ENCODE results near the gene ZNF609. TPM values are rescaled to one million over a fixed set of nuclear protein-coding genes. Genes with fewer than 3 reads are reported as not detected.
"Not testable (repeated sequence)": the region's sequence is repeated elsewhere in the genome, so short reads cannot be mapped to it uniquely, and the experiment has no call there.

ZNF609 gene
- total and polyA plus RNA-seq, 4 donors, result 8.1 to 54.2 (median 22.0) TPM

DNA sequence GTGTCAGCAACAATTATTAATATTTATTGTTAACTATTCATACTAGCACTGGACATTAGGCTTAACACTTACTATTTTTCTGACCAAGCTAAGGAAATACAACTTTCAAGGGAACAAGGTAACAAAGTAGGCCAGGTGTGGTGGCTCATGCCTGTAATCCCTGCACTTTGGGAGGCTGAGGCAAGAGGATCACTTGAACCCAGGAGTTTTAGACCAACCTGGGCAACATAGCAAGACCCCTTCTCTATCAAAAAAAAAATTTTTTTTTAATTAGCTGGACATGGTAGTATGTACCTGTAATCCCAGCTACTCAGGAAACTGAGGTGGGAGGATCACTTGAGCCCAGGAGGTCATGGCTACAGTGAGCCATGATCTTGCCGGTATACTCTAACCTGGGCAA lies 183.3 kb downstream of the ZNF609 start:
- peaks cover 0 to 6% (median 2%) of the 10 kb centered on the region in 5 donors for H3K4me1 ChIP-seq (ENCODE audit: control insufficient read depth in 5 of 5, insufficient read depth in 5 of 5, low read length in 5 of 5)
- H3K27ac ChIP-seq (ENCODE audit: low read depth in 1 of 2, low read length in 1 of 2), result no peak overlapping the region
- 97 to 100% methylated on average over 1 of the region's 1 CpG for WGBS, 2 donors

GRCh38 chr15:64644811-64645210 lies 184.4 kb downstream of the ZNF609 start:
- not testable (repeated sequence) for DNase-seq; H3K4me3 ChIP-seq; H3K9ac ChIP-seq (ENCODE audit: insufficient read depth in 1 of 2, low read length in 2 of 2); H3K27me3 ChIP-seq (ENCODE audit: control insufficient read depth in 3 of 3, insufficient read depth in 3 of 3, low read length in 2 of 3); H3K36me3 ChIP-seq (ENCODE audit: control insufficient read depth in 4 of 4, insufficient read depth in 4 of 4, low read length in 4 of 4); H3K27ac ChIP-seq (ENCODE audit: low read depth in 1 of 2, low read length in 1 of 2); ATAC-seq (ENCODE audit: insufficient read depth, low FRiP score); H3K9me3 ChIP-seq (ENCODE audit: control insufficient read depth in 4 of 4, insufficient read depth in 3 of 4, low read length in 3 of 4); H3K4me1 ChIP-seq (ENCODE audit: control insufficient read depth in 5 of 5, insufficient read depth in 5 of 5, low read length in 5 of 5)

More for the DNA sequence above, 183.3 kb downstream of the ZNF609 start:
- H3K4me3 ChIP-seq, result no peak overlapping the region
- DNase-seq (no peak), ATAC-seq (ENCODE audit: insufficient read depth, low FRiP score) (no peak)
- H3K36me3 ChIP-seq (ENCODE audit: control insufficient read depth in 4 of 4, insufficient read depth in 4 of 4, low read length in 4 of 4), result peaks cover 0 to 3% (median 0%) of the 10 kb centered on the region in 4 donors
- no peaks in the 10 kb centered on the region for H3K9me3 ChIP-seq (ENCODE audit: control insufficient read depth in 4 of 4, insufficient read depth in 3 of 4, low read length in 3 of 4)
- H3K9ac ChIP-seq (ENCODE audit: insufficient read depth in 1 of 2, low read length in 2 of 2), result no peak overlapping the region
- TF ChIP-seq, protein P1, sequence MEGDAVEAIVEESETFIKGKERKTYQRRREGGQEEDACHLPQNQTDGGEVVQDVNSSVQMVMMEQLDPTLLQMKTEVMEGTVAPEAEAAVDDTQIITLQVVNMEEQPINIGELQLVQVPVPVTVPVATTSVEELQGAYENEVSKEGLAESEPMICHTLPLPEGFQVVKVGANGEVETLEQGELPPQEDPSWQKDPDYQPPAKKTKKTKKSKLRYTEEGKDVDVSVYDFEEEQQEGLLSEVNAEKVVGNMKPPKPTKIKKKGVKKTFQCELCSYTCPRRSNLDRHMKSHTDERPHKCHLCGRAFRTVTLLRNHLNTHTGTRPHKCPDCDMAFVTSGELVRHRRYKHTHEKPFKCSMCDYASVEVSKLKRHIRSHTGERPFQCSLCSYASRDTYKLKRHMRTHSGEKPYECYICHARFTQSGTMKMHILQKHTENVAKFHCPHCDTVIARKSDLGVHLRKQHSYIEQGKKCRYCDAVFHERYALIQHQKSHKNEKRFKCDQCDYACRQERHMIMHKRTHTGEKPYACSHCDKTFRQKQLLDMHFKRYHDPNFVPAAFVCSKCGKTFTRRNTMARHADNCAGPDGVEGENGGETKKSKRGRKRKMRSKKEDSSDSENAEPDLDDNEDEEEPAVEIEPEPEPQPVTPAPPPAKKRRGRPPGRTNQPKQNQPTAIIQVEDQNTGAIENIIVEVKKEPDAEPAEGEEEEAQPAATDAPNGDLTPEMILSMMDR (IDR thresholded peaks at IDR 0.05; ENCODE audit: control extremely low read depth, extremely low read depth), result no peak
- H3K27me3 ChIP-seq (ENCODE audit: control insufficient read depth in 3 of 3, insufficient read depth in 3 of 3, low read length in 2 of 3), result no peaks in the 10 kb centered on the region

DNA sequence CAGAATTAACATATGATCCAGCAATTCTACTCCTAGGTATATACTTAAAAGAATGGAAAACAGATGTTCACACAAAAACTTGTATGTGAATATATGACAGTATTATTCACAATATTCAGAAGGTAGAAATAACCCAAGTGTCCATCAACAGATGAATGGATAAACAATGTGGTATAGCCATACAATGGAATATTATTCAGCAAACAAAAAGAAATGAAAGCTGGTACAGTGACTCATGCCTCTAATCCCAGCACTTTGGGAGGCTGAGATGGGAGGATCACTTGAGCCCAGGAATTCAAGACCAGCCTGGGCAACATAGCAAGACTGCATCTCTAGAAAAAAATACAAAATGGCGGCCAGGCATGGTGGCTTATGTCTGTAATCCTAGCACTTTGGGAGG lies 185.6 kb downstream of the ZNF609 start:
- H3K36me3 ChIP-seq (ENCODE audit: control insufficient read depth in 4 of 4, insufficient read depth in 4 of 4, low read length in 4 of 4), result no peaks in the 10 kb centered on the region
- H3K4me1 ChIP-seq (ENCODE audit: control insufficient read depth in 5 of 5, insufficient read depth in 5 of 5, low read length in 5 of 5), result no peaks in the 10 kb centered on the region
- no peak for ATAC-seq (ENCODE audit: insufficient read depth, low FRiP score)
- TF ChIP-seq, protein P1 (IDR thresholded peaks at IDR 0.05; ENCODE audit: control extremely low read depth, extremely low read depth), result no peak
- no peaks in the 10 kb centered on the region for H3K9me3 ChIP-seq (ENCODE audit: control insufficient read depth in 4 of 4, insufficient read depth in 3 of 4, low read length in 3 of 4)
- H3K9ac ChIP-seq (ENCODE audit: insufficient read depth in 1 of 2, low read length in 2 of 2), result no peak overlapping the region
- WGBS, 2 donors, result 100% methylated on average over 1 of the region's 1 CpG
- no peak overlapping the region for H3K4me3 ChIP-seq
- DNase-seq, result no peak
- no peaks in the 10 kb centered on the region for H3K27me3 ChIP-seq (ENCODE audit: control insufficient read depth in 3 of 3, insufficient read depth in 3 of 3, low read length in 2 of 3)
- no peak overlapping the region for H3K27ac ChIP-seq (ENCODE audit: low read depth in 1 of 2, low read length in 1 of 2)

DNA sequence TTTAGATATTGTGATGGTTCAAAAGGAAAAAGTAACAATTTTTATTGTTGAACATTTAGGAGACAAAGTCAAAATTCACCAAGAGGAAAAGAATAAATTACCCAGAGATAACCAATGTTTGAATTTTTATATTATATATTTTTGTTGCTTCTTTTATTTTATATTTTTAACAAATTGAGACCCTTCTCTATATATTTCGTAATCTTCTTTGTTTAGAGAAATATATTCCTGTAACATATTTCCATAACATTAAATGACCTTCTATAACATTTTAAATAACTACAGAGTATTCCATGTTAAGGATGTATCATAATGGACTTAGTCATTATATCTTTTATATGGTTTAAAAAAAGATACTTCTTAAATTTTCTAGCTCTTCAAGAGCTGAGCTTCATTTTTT lies 187.0 kb downstream of the ZNF609 start:
- Histone ChIP-seq H3K27me3 (ENCODE audit: control insufficient read depth in 3 of 3, insufficient read depth in 3 of 3, low read length in 2 of 3) (no peaks in the 10 kb centered on the region), H3K27ac (ENCODE audit: low read depth in 1 of 2, low read length in 1 of 2) (no peak overlapping the region), H3K4me1 (ENCODE audit: control insufficient read depth in 5 of 5, insufficient read depth in 5 of 5, low read length in 5 of 5) (no peaks in the 10 kb centered on the region), H3K4me3 (no peak overlapping the region), H3K36me3 (ENCODE audit: control insufficient read depth in 4 of 4, insufficient read depth in 4 of 4, low read length in 4 of 4) (no peaks in the 10 kb centered on the region), H3K9me3 (ENCODE audit: control insufficient read depth in 4 of 4, insufficient read depth in 3 of 4, low read length in 3 of 4) (no peaks in the 10 kb centered on the region), H3K9ac (ENCODE audit: insufficient read depth in 1 of 2, low read length in 2 of 2) (no peak overlapping the region)
- 98 to 100% methylated on average over 1 of the region's 1 CpG for WGBS, 2 donors
- DNase-seq (no peak), ATAC-seq (ENCODE audit: insufficient read depth, low FRiP score) (no peak)
- TF ChIP-seq, protein P1 (IDR thresholded peaks at IDR 0.05; ENCODE audit: control extremely low read depth, extremely low read depth), result no peak
